GM12892 (cell line): ENCODE measurements around the gene FYB2.

Experiments
- POLR2A ChIP-seq: IDR thresholded peaks from 2 replicates; pipeline ENCODE4 v1.6.1; 2011; ENCODE audit warnings: low read depth, low read length, control low read depth
- POLR2AphosphoS5 ChIP-seq: IDR thresholded peaks from 2 replicates; pipeline ENCODE4 v1.6.1; 2011; ENCODE audit warnings: low read depth, low read length, control low read depth

DNA sequence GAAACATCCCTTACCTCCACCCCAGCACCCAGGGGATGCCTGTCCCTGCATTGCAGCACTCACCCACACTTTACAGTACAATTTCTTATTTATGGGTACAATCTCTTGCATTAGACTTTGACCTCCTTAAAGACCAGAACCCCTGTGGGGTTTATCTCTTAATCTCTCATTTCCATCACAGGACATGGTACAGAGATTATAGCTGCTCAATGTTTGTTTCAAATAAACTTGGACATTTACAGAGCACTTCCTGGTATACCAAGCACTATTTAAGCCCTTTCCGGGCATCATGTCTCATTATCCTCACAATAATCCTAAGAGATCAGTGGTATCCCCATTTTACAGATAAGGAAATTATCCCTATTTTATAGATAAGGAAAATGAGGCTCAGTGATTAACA lies 31.9 kb downstream of the FYB2 start:
- no peak for TF ChIP-seq POLR2AphosphoS5
- TF ChIP-seq POLR2A, result no peak
